CD4-positive, alpha-beta T cell treated with Interleukin-12 subunit alpha and Interleukin-12 subunit beta, for 1 hour (primary cell): ENCODE measurements around the gene HIGD1C.
"Not testable (repeated sequence)": the region's sequence is repeated elsewhere in the genome, so short reads cannot be mapped to it uniquely, and the experiment has no call there.

Experiments
- DNase-seq: peaks from one replicate; pipeline ENCODE4 v3.0.0-alpha.2; 2020

Gene HIGD1C

GRCh38 chr12:50934371-50934851, 17.9 kb upstream of the HIGD1C start:
- no peak for DNase-seq

GRCh38 chr12:50934981-50935807, 17.1 kb upstream of the HIGD1C start:
- DNase-seq, result no peak

- no peak for DNase-seq
Observed at GRCh38 chr12:50936821-50937530, 15.4 kb upstream of the HIGD1C start.

GRCh38 chr12:50937653-50938052, 14.7 kb upstream of the HIGD1C start:
- DNase-seq, result no peak

- DNase-seq, result no peak
Observed at GRCh38 chr12:50947933-50948626, 4.3 kb upstream of the HIGD1C start.

- no peak for DNase-seq
Observed at GRCh38 chr12:50948798-50949197, 3.5 kb upstream of the HIGD1C start.

GRCh38 chr12:50949801-50950302, 2.5 kb upstream of the HIGD1C start:
- no peak for DNase-seq

GRCh38 chr12:50951112-50951511, 1.2 kb upstream of the HIGD1C start:
- no peak for DNase-seq

- no peak for DNase-seq
Observed at GRCh38 chr12:50953047-50953446, 703 bp downstream of the HIGD1C start.

- DNase-seq, result not testable (repeated sequence)
Observed at GRCh38 chr12:50954789-50955188, 2.4 kb downstream of the HIGD1C start.

- no peak for DNase-seq
Observed at GRCh38 chr12:50955288-50955687, 2.9 kb downstream of the HIGD1C start.

GRCh38 chr12:50955697-50956096, 3.4 kb downstream of the HIGD1C start:
- no peak for DNase-seq

GRCh38 chr12:50960130-50960529, 7.8 kb downstream of the HIGD1C start:
- no peak for DNase-seq

- DNase-seq, result no peak
Observed at GRCh38 chr12:50961708-50962107, 9.4 kb downstream of the HIGD1C start.

GRCh38 chr12:50964432-50964831, 12.1 kb downstream of the HIGD1C start:
- DNase-seq, result no peak

GRCh38 chr12:50971946-50972345, 19.6 kb downstream of the HIGD1C start:
- no peak for DNase-seq

GRCh38 chr12:50979369-50980052, 27.2 kb downstream of the HIGD1C start:
- no peak for DNase-seq

GRCh38 chr12:50980545-50980944, 28.2 kb downstream of the HIGD1C start:
- no peak for DNase-seq

- no peak for DNase-seq
Observed at GRCh38 chr12:50981319-50982239, 29.2 kb downstream of the HIGD1C start.

- no peak for DNase-seq
Observed at GRCh38 chr12:50984586-50985298, 32.4 kb downstream of the HIGD1C start.

GRCh38 chr12:50985322-50985721, 33.0 kb downstream of the HIGD1C start:
- no peak for DNase-seq
